Osteocyte (in vitro differentiated cells): ENCODE data around the gene UTS2B. TPM values are rescaled to one million over a fixed set of nuclear protein-coding genes. Genes with fewer than 3 reads are reported as not detected.
A peak's percentile ranks its signal among the peaks of the same experiment; 100 is the strongest.

Source experiments
- DNase-seq: peaks from one replicate; pipeline ENCODE4 v3.0.0; 2021; ENCODE audit warnings: mixed read lengths; ENCODE audit not compliant: unreplicated experiment; ENCODE audit errors: extremely low spot score
- H3K27ac Mint-ChIP-seq: one replicate; pipeline ENCODE4 v1.8.0; 2021; ENCODE audit warnings: mild to moderate bottlenecking, mixed read lengths; ENCODE audit not compliant: unreplicated experiment
- H3K27me3 Mint-ChIP-seq: one replicate; pipeline ENCODE4 v1.8.0; 2021; ENCODE audit warnings: mixed read lengths; ENCODE audit not compliant: unreplicated experiment
- H3K36me3 Mint-ChIP-seq: one replicate; pipeline ENCODE4 v1.8.0; 2021; ENCODE audit warnings: mixed read lengths; ENCODE audit not compliant: unreplicated experiment
- H3K4me1 Mint-ChIP-seq: one replicate; pipeline ENCODE4 v1.8.0; 2021; ENCODE audit warnings: mixed read lengths; ENCODE audit not compliant: unreplicated experiment
- H3K4me3 Mint-ChIP-seq: one replicate; pipeline ENCODE4 v1.8.0; 2021; ENCODE audit warnings: mild to moderate bottlenecking, moderate library complexity, mixed read lengths; ENCODE audit not compliant: unreplicated experiment
- H3K9me3 Mint-ChIP-seq: one replicate; pipeline ENCODE4 v1.8.0; 2021; ENCODE audit warnings: mixed read lengths; ENCODE audit not compliant: unreplicated experiment
- CTCF ChIP-seq: fragments of 200-600 bp; sonication (generic); IDR thresholded peaks from 2 replicates; pipeline ENCODE4 v1.5.0; 2021; ENCODE audit warnings: antibody characterized with exemption, mild to moderate bottlenecking, moderate library complexity
- total RNA-seq: library from RNA; stranded (reverse); gene quantifications from 2 replicates; pipeline ENCODE4 v1.2.1, GENCODE V29; 2021

The UTS2B gene
- total RNA-seq, 1 donor from 2014 or later: 0.75 TPM

- H3K27ac Mint-ChIP-seq: no peak overlapping the region
- H3K36me3 Mint-ChIP-seq: peaks cover 2% of the 10 kb centered on the region
- no peaks in the 10 kb centered on the region for H3K27me3 Mint-ChIP-seq
- H3K4me3 Mint-ChIP-seq: no peak overlapping the region
- no peak for TF ChIP-seq CTCF
- no peaks in the 10 kb centered on the region for H3K9me3 Mint-ChIP-seq
- H3K4me1 Mint-ChIP-seq: peaks cover 32% of the 10 kb centered on the region
- DNase-seq: no peak
Measured at GRCh38 chr3:191353022-191353777, 22.9 kb upstream of the UTS2B start.

GRCh38 chr3:191352014-191352413 lies 21.7 kb upstream of the UTS2B start:
- H3K27me3 Mint-ChIP-seq: no peaks in the 10 kb centered on the region
- H3K9me3 Mint-ChIP-seq: no peaks in the 10 kb centered on the region
- no peak for TF ChIP-seq CTCF
- peaks cover 25% of the 10 kb centered on the region for H3K4me1 Mint-ChIP-seq
- no peak overlapping the region for H3K4me3 Mint-ChIP-seq
- H3K36me3 Mint-ChIP-seq: no peaks in the 10 kb centered on the region
- DNase-seq: no peak
- no peak overlapping the region for H3K27ac Mint-ChIP-seq

GRCh38 chr3:191350396-191351090 lies 20.2 kb upstream of the UTS2B start:
- Mint-ChIP-seq H3K27ac (peak overlapping the region; percentile 92), H3K4me1 (peaks cover 12% of the 10 kb centered on the region), H3K27me3 (no peaks in the 10 kb centered on the region), H3K36me3 (no peaks in the 10 kb centered on the region), H3K4me3 (peak overlapping the region; percentile 56), H3K9me3 (no peaks in the 10 kb centered on the region)
- TF ChIP-seq CTCF: no peak
- DNase-seq: no peak

- no peaks in the 10 kb centered on the region for H3K36me3 Mint-ChIP-seq
- TF ChIP-seq CTCF: no peak
- H3K27me3 Mint-ChIP-seq: no peaks in the 10 kb centered on the region
- no peaks in the 10 kb centered on the region for H3K9me3 Mint-ChIP-seq
- H3K4me3 Mint-ChIP-seq: no peak overlapping the region
- peaks cover 25% of the 10 kb centered on the region for H3K4me1 Mint-ChIP-seq
- no peak for DNase-seq
- H3K27ac Mint-ChIP-seq: no peak overlapping the region
Measured at GRCh38 chr3:191348098-191348497, 17.8 kb upstream of the UTS2B start.

GRCh38 chr3:191347228-191347627 lies 16.9 kb upstream of the UTS2B start:
- no peak for TF ChIP-seq CTCF
- H3K9me3 Mint-ChIP-seq: no peaks in the 10 kb centered on the region
- no peak overlapping the region for H3K4me3 Mint-ChIP-seq
- DNase-seq: no peak
- H3K4me1 Mint-ChIP-seq: peaks cover 33% of the 10 kb centered on the region
- H3K27me3 Mint-ChIP-seq: no peaks in the 10 kb centered on the region
- no peak overlapping the region for H3K27ac Mint-ChIP-seq
- no peaks in the 10 kb centered on the region for H3K36me3 Mint-ChIP-seq
